ENCODE measurements around the gene TMEM161A. TPM values are rescaled to one million over a fixed set of nuclear protein-coding genes. Genes with fewer than 3 reads are reported as not detected.

TMEM161A gene
- total RNA-seq, 1 donor from 2014 or later, result 11.0 TPM

DNA sequence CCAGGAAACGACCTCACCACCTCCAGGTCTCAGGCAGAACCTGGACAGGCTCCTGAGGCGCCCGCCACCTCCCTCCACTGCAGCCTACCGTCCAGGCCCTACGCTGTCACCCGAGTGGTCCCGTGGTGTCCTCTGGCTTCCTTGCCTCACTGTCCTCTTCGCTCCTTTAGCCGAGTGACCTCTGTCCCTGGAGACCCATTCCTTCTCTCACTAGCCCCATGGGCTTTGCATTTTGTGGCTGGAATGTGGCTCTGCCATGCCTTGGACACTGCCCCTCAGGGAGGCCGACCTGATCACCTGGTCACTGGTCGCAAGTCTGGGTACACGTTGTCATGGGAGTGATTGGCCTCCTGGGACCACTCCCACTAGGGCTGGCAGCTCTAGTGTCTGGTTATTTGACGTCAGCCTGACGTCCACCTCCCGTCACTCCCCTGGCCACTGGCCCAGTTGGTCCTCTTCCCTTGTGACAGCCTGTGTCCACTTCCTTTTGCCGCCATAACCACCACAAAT is 56.6 kb downstream of the TMEM161A start:
- Histone ChIP-seq H3K9me3 (ENCODE audit: control insufficient read depth in 3 of 3, low read length in 3 of 3) (no peaks in the 10 kb centered on the region), H3K27ac (ENCODE audit: low read depth, low read length) (no peak overlapping the region), H3K4me1 (ENCODE audit: control insufficient read depth in 3 of 3, insufficient read depth in 3 of 3, low read length in 3 of 3) (peaks cover 9 to 29% (median 20%) of the 10 kb centered on the region in 3 donors), H3K4me3 (ENCODE audit: low read length in 3 of 3) (no peak overlapping the region), H3K27me3 (ENCODE audit: control insufficient read depth in 3 of 3, insufficient read depth in 3 of 3, low read length in 3 of 3) (no peaks in the 10 kb centered on the region), H3K9ac (ENCODE audit: low read depth in 1 of 3, low read length in 3 of 3) (peak overlapping the region in 1 of 3 donors; percentile 16), H3K36me3 (ENCODE audit: control insufficient read depth in 3 of 3, insufficient read depth in 3 of 3, low read length in 3 of 3) (peaks cover 4 to 9% (median 7%) of the 10 kb centered on the region in 3 donors)

DNA sequence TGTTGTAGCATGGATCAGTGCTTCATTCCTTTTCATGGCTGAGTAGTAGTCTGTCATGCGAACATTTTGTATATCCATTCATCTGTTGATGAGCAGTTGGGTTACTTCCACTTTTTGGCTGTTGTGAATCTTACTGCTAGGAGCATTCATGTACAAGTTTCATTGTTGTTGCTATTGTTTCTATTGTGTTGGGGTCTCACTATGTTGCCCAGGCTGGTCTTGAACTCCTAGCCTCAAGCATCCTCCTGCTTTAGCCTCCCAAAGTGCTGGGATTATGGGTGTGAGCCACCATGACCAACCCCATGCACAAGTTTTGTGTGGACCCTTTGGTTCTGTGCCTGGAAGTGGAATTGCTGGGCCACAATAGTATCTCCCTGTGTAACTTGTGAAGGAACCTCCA is 58.7 kb downstream of the TMEM161A start:
- H3K27me3 ChIP-seq (ENCODE audit: control insufficient read depth in 3 of 3, insufficient read depth in 3 of 3, low read length in 3 of 3), result no peaks in the 10 kb centered on the region
- no peaks in the 10 kb centered on the region for H3K9me3 ChIP-seq (ENCODE audit: control insufficient read depth in 3 of 3, low read length in 3 of 3)
- H3K4me1 ChIP-seq (ENCODE audit: control insufficient read depth in 3 of 3, insufficient read depth in 3 of 3, low read length in 3 of 3), result peaks cover 11 to 36% (median 35%) of the 10 kb centered on the region in 3 donors
- H3K36me3 ChIP-seq (ENCODE audit: control insufficient read depth in 3 of 3, insufficient read depth in 3 of 3, low read length in 3 of 3), result peaks cover 4 to 10% (median 9%) of the 10 kb centered on the region in 3 donors
- no peak overlapping the region for H3K9ac ChIP-seq (ENCODE audit: low read depth in 1 of 3, low read length in 3 of 3)
- no peak overlapping the region for H3K27ac ChIP-seq (ENCODE audit: low read depth, low read length)
- H3K4me3 ChIP-seq (ENCODE audit: low read length in 3 of 3), result no peak overlapping the region

DNA sequence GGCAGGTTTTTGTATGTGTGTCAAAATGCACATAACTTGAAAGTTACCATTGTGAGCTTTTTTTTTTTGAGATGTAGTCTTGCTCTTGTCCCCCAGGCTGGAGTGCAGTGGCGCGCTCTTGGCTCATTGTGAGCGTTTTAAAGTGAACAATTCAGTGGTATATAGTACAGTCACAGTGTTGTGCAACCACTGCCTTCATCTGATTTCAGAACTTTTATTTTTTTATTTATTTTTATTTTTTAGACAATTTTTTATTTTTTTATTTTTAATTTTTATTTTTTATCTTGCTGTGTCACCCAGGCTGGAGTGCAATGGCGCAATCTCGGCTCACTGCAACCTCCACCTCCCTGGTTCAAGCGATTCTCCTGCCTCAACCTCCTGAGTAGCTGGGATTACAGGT is 59.5 kb downstream of the TMEM161A start:
- Histone ChIP-seq H3K36me3 (ENCODE audit: control insufficient read depth in 3 of 3, insufficient read depth in 3 of 3, low read length in 3 of 3) (peaks cover 4 to 10% (median 9%) of the 10 kb centered on the region in 3 donors), H3K4me1 (ENCODE audit: control insufficient read depth in 3 of 3, insufficient read depth in 3 of 3, low read length in 3 of 3) (peaks cover 18 to 43% (median 40%) of the 10 kb centered on the region in 3 donors), H3K9ac (ENCODE audit: low read depth in 1 of 3, low read length in 3 of 3) (no peak overlapping the region), H3K27ac (ENCODE audit: low read depth, low read length) (no peak overlapping the region), H3K27me3 (ENCODE audit: control insufficient read depth in 3 of 3, insufficient read depth in 3 of 3, low read length in 3 of 3) (no peaks in the 10 kb centered on the region), H3K4me3 (ENCODE audit: low read length in 3 of 3) (no peak overlapping the region), H3K9me3 (ENCODE audit: control insufficient read depth in 3 of 3, low read length in 3 of 3) (no peaks in the 10 kb centered on the region)

DNA sequence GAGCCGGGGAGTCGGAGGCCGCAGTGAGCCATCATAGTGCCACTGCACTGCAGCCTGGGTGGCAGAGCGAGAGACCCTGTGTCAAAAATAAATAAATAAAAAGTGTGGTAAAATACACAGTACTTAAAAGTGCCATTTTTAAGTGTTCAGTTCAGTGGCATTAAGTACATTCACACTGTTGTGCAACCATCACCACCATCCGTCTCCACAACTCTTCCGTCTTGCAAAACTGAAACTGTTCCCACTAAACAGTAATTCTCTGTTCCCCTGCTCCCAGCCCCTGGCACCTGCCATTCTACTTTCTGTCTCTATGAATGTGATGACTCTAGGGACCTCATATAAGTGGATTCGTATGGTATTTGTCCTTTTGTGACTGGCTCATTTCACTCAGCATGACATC is 61.2 kb downstream of the TMEM161A start:
- peaks cover 15 to 38% (median 32%) of the 10 kb centered on the region in 3 donors for H3K4me1 ChIP-seq (ENCODE audit: control insufficient read depth in 3 of 3, insufficient read depth in 3 of 3, low read length in 3 of 3)
- no peak overlapping the region for H3K9ac ChIP-seq (ENCODE audit: low read depth in 1 of 3, low read length in 3 of 3)
- H3K27ac ChIP-seq (ENCODE audit: low read depth, low read length), result no peak overlapping the region
- no peaks in the 10 kb centered on the region for H3K9me3 ChIP-seq (ENCODE audit: control insufficient read depth in 3 of 3, low read length in 3 of 3)
- H3K36me3 ChIP-seq (ENCODE audit: control insufficient read depth in 3 of 3, insufficient read depth in 3 of 3, low read length in 3 of 3), result peaks cover 4 to 9% (median 8%) of the 10 kb centered on the region in 3 donors
- H3K4me3 ChIP-seq (ENCODE audit: low read length in 3 of 3), result no peak overlapping the region
- no peaks in the 10 kb centered on the region for H3K27me3 ChIP-seq (ENCODE audit: control insufficient read depth in 3 of 3, insufficient read depth in 3 of 3, low read length in 3 of 3)

DNA sequence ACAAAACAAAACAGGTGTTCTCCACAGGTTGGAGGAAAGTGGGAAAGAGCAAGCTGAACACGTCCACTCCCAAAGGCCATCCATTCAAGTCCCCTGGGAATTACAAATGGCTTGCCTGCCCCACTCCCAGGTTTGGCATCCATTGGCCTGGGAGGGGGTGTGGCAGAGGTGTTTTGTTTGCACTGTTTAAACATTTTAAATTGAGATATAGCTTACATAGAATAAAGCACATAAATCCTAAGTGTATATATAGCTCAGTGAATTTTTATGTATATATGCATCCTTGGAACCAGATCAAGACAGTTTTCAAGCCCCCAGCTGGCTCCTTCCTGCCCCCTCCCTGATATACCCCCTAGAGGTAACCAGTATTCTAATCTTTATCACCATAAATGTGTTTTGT is 61.8 kb downstream of the TMEM161A start:
- peaks cover 4 to 9% (median 8%) of the 10 kb centered on the region in 3 donors for H3K36me3 ChIP-seq (ENCODE audit: control insufficient read depth in 3 of 3, insufficient read depth in 3 of 3, low read length in 3 of 3)
- H3K27me3 ChIP-seq (ENCODE audit: control insufficient read depth in 3 of 3, insufficient read depth in 3 of 3, low read length in 3 of 3), result no peaks in the 10 kb centered on the region
- no peak overlapping the region for H3K9ac ChIP-seq (ENCODE audit: low read depth in 1 of 3, low read length in 3 of 3)
- H3K27ac ChIP-seq (ENCODE audit: low read depth, low read length), result no peak overlapping the region
- no peak overlapping the region for H3K4me3 ChIP-seq (ENCODE audit: low read length in 3 of 3)
- H3K4me1 ChIP-seq (ENCODE audit: control insufficient read depth in 3 of 3, insufficient read depth in 3 of 3, low read length in 3 of 3), result peaks cover 13 to 32% (median 26%) of the 10 kb centered on the region in 3 donors
- no peaks in the 10 kb centered on the region for H3K9me3 ChIP-seq (ENCODE audit: control insufficient read depth in 3 of 3, low read length in 3 of 3)

DNA sequence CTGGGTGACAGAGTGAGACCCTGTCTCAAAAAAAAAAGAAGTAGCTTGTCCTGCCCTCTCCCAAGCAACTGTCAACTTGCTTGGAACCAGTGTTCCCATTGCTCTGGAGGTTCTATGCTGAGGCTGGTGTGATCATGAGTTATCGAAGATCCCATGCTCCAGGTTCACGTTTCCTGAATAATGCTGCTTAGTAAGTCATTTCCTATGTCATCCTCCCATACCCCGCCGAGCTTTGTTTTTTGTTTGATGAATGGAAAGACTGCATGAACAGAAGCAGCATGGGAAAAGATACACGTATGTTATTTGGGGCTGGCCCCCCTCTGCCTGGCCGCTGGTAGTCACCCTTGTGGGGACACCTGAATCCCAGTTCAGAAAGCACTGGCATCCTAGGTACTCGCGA is 63.2 kb downstream of the TMEM161A start:
- Histone ChIP-seq H3K27ac (ENCODE audit: low read depth, low read length) (no peak overlapping the region), H3K9ac (ENCODE audit: low read depth in 1 of 3, low read length in 3 of 3) (no peak overlapping the region), H3K4me3 (ENCODE audit: low read length in 3 of 3) (no peak overlapping the region), H3K27me3 (ENCODE audit: control insufficient read depth in 3 of 3, insufficient read depth in 3 of 3, low read length in 3 of 3) (no peaks in the 10 kb centered on the region), H3K4me1 (ENCODE audit: control insufficient read depth in 3 of 3, insufficient read depth in 3 of 3, low read length in 3 of 3) (peaks cover 10 to 30% (median 26%) of the 10 kb centered on the region in 3 donors), H3K9me3 (ENCODE audit: control insufficient read depth in 3 of 3, low read length in 3 of 3) (no peaks in the 10 kb centered on the region), H3K36me3 (ENCODE audit: control insufficient read depth in 3 of 3, insufficient read depth in 3 of 3, low read length in 3 of 3) (peaks cover 4 to 13% (median 12%) of the 10 kb centered on the region in 3 donors)

DNA sequence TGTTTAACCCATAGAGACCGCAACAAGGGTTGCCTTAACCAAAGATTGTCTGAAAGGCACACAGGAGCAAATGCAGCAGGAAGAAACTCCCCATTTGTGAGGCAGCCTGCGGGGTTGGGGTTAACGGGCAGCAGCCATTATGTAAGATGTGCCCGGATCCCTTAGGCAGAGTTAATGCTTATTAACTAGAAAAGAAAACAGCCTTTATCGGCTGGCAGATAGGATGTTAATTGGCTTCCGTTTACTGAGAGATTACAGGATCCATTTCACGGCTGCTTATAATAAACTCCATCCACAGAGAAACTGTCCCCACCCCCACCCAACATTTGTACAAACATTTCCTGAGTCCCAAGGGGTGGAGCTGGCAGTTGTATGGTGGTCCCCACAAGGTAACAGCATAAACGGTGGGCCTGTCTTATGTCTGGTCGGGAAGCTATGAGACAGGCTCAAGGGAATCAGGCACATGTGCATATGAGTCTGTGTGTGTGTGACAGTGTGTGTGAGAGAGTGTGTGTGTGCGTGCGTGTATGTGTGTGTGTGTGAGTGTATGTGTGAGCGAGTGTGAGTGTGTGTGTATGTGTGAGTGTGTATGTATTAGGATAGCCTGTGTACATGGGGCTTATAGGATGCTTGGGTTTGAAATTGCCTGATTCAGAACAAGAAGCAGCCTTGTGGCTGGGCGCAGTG is 63.9 kb downstream of the TMEM161A start:
- Histone ChIP-seq H3K9ac (ENCODE audit: low read depth in 1 of 3, low read length in 3 of 3) (peak overlapping the region in 2 of 3 donors; percentile 28 to 60), H3K4me1 (ENCODE audit: control insufficient read depth in 3 of 3, insufficient read depth in 3 of 3, low read length in 3 of 3) (peaks cover 11 to 34% (median 29%) of the 10 kb centered on the region in 3 donors), H3K9me3 (ENCODE audit: control insufficient read depth in 3 of 3, low read length in 3 of 3) (no peaks in the 10 kb centered on the region), H3K27me3 (ENCODE audit: control insufficient read depth in 3 of 3, insufficient read depth in 3 of 3, low read length in 3 of 3) (no peaks in the 10 kb centered on the region), H3K4me3 (ENCODE audit: low read length in 3 of 3) (peak overlapping the region in 2 of 3 donors; percentile 6 to 12), H3K27ac (ENCODE audit: low read depth, low read length) (no peak overlapping the region), H3K36me3 (ENCODE audit: control insufficient read depth in 3 of 3, insufficient read depth in 3 of 3, low read length in 3 of 3) (peaks cover 4 to 13% (median 12%) of the 10 kb centered on the region in 3 donors)

DNA sequence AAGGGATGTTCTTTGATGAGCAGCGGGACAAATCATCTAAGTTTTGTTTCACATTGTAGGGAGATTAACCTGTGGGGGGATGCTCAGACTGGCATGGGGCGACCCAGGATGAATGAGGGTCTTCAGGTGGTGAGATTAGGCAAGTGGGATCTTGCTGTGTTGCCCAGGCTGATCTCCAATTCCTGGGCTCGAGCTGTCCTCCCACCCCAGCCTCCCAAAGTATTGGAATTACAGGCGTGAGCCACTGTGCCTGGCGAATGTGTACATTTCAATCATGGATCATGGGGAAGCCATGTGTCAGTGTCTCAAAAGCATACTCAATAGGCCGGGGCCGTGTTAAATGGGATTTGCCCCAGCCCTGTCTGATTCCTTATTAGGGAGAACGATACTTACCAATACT is 66.4 kb downstream of the TMEM161A start:
- H3K36me3 ChIP-seq (ENCODE audit: control insufficient read depth in 3 of 3, insufficient read depth in 3 of 3, low read length in 3 of 3), result peaks cover 0 to 10% (median 2%) of the 10 kb centered on the region in 3 donors
- H3K4me3 ChIP-seq (ENCODE audit: low read length in 3 of 3), result no peak overlapping the region
- H3K9ac ChIP-seq (ENCODE audit: low read depth in 1 of 3, low read length in 3 of 3), result no peak overlapping the region
- no peaks in the 10 kb centered on the region for H3K27me3 ChIP-seq (ENCODE audit: control insufficient read depth in 3 of 3, insufficient read depth in 3 of 3, low read length in 3 of 3)
- H3K4me1 ChIP-seq (ENCODE audit: control insufficient read depth in 3 of 3, insufficient read depth in 3 of 3, low read length in 3 of 3), result peaks cover 26 to 46% (median 46%) of the 10 kb centered on the region in 3 donors
- no peak overlapping the region for H3K27ac ChIP-seq (ENCODE audit: low read depth, low read length)
- no peaks in the 10 kb centered on the region for H3K9me3 ChIP-seq (ENCODE audit: control insufficient read depth in 3 of 3, low read length in 3 of 3)

Measured in skeletal muscle tissue (tissue), 4 donors.